Stimulated activated memory B cell treated with anti-CD40 and anti-IgM and Interleukin-4, amounts not matched to agents 10 μg/mL and 1 μg/mL and 100 μg/mL, for 72 hours (primary cell): Measurements from ENCODE around the gene CFDP1.
"Not testable (repeated sequence)": the region's sequence is repeated elsewhere in the genome, so short reads cannot be mapped to it uniquely, and the experiment has no call there.

Experiments
- ATAC-seq: fragments of 150-1000 bp; cut with Tn5 transposase; 2 replicates; pipeline ENCODE4 v1.10.0; 2021
- H3K27ac Mint-ChIP-seq: one replicate; pipeline ENCODE4 v1.8.0; 2022; ENCODE audit warnings: mild to moderate bottlenecking, mixed read lengths
- H3K27me3 Mint-ChIP-seq: one replicate; pipeline ENCODE4 v1.8.0; 2022; ENCODE audit warnings: mixed read lengths
- H3K36me3 Mint-ChIP-seq: one replicate; pipeline ENCODE4 v1.8.0; 2022; ENCODE audit warnings: mixed read lengths
- H3K4me1 Mint-ChIP-seq: one replicate; pipeline ENCODE4 v1.8.0; 2022; ENCODE audit warnings: mixed read lengths
- H3K4me3 Mint-ChIP-seq: one replicate; pipeline ENCODE4 v1.8.0; 2022; ENCODE audit warnings: mild to moderate bottlenecking, moderate library complexity, mixed read lengths
- H3K9me3 Mint-ChIP-seq: one replicate; pipeline ENCODE4 v1.8.0; 2022; ENCODE audit warnings: mixed read lengths

Gene CFDP1

GRCh38 chr16:75433732-75434413, 570 bp upstream of the CFDP1 start:
- no peaks in the 10 kb centered on the region for H3K9me3 Mint-ChIP-seq
- peak overlapping the region; percentile 91 for H3K4me3 Mint-ChIP-seq
- peak; percentile 83 for ATAC-seq
- H3K4me1 Mint-ChIP-seq, result peaks cover 28% of the 10 kb centered on the region
- no peaks in the 10 kb centered on the region for H3K27me3 Mint-ChIP-seq
- H3K27ac Mint-ChIP-seq, result peak overlapping the region; percentile 94
- H3K36me3 Mint-ChIP-seq, result peaks cover 11% of the 10 kb centered on the region

- Mint-ChIP-seq H3K36me3 (peaks cover 24% of the 10 kb centered on the region), H3K9me3 (no peaks in the 10 kb centered on the region), H3K27ac (no peak overlapping the region), H3K27me3 (no peaks in the 10 kb centered on the region), H3K4me1 (peaks cover 46% of the 10 kb centered on the region), H3K4me3 (no peak overlapping the region)
- ATAC-seq, result no peak
Measured at GRCh38 chr16:75429621-75430403, 3.5 kb downstream of the CFDP1 start.

GRCh38 chr16:75426524-75426923, 6.8 kb downstream of the CFDP1 start:
- H3K27me3 Mint-ChIP-seq, ATAC-seq, H3K9me3 Mint-ChIP-seq, H3K27ac Mint-ChIP-seq, H3K4me3 Mint-ChIP-seq: not testable (repeated sequence)
- Mint-ChIP-seq H3K36me3 (peaks cover 29% of the 10 kb centered on the region), H3K4me1 (peaks cover 33% of the 10 kb centered on the region)

- Mint-ChIP-seq H3K36me3 (peaks cover 22% of the 10 kb centered on the region), H3K4me1 (peaks cover 44% of the 10 kb centered on the region)
- H3K27ac Mint-ChIP-seq, ATAC-seq, H3K9me3 Mint-ChIP-seq, H3K4me3 Mint-ChIP-seq, H3K27me3 Mint-ChIP-seq: not testable (repeated sequence)
Measured at GRCh38 chr16:75424105-75424762, 9.1 kb downstream of the CFDP1 start.

GRCh38 chr16:75423723-75424104, 9.6 kb downstream of the CFDP1 start:
- Mint-ChIP-seq H3K9me3 (no peaks in the 10 kb centered on the region), H3K27ac (no peak overlapping the region), H3K27me3 (no peaks in the 10 kb centered on the region), H3K4me3 (no peak overlapping the region), H3K4me1 (peaks cover 39% of the 10 kb centered on the region), H3K36me3 (peaks cover 17% of the 10 kb centered on the region)
- no peak for ATAC-seq

GRCh38 chr16:75421820-75422126, 11.5 kb downstream of the CFDP1 start:
- Mint-ChIP-seq H3K4me1 (peaks cover 30% of the 10 kb centered on the region), H3K36me3 (peaks cover 5% of the 10 kb centered on the region), H3K27ac (peak overlapping the region; percentile 53), H3K4me3 (no peak overlapping the region), H3K9me3 (no peaks in the 10 kb centered on the region), H3K27me3 (no peaks in the 10 kb centered on the region)
- ATAC-seq, result no peak

- Mint-ChIP-seq H3K9me3 (no peaks in the 10 kb centered on the region), H3K27ac (peak overlapping the region; percentile 53), H3K27me3 (no peaks in the 10 kb centered on the region), H3K4me3 (no peak overlapping the region), H3K4me1 (peaks cover 30% of the 10 kb centered on the region), H3K36me3 (peaks cover 5% of the 10 kb centered on the region)
- ATAC-seq, result no peak
Measured at GRCh38 chr16:75420987-75421819, 12.1 kb downstream of the CFDP1 start.

- Mint-ChIP-seq H3K9me3 (no peaks in the 10 kb centered on the region), H3K36me3 (peaks cover 18% of the 10 kb centered on the region), H3K4me3 (no peak overlapping the region), H3K27ac (no peak overlapping the region), H3K4me1 (peaks cover 39% of the 10 kb centered on the region), H3K27me3 (no peaks in the 10 kb centered on the region)
- ATAC-seq, result no peak
Measured at GRCh38 chr16:75416904-75417565, 16.3 kb downstream of the CFDP1 start.

- Mint-ChIP-seq H3K27ac (no peak overlapping the region), H3K9me3 (no peaks in the 10 kb centered on the region), H3K27me3 (no peaks in the 10 kb centered on the region), H3K4me3 (no peak overlapping the region), H3K4me1 (peaks cover 22% of the 10 kb centered on the region), H3K36me3 (peaks cover 35% of the 10 kb centered on the region)
- ATAC-seq, result no peak
Measured at GRCh38 chr16:75415169-75415905, 18.0 kb downstream of the CFDP1 start.

GRCh38 chr16:75413951-75414350, 19.4 kb downstream of the CFDP1 start:
- no peak for ATAC-seq
- H3K4me1 Mint-ChIP-seq, result peaks cover 18% of the 10 kb centered on the region
- no peaks in the 10 kb centered on the region for H3K9me3 Mint-ChIP-seq
- H3K27me3 Mint-ChIP-seq, result no peaks in the 10 kb centered on the region
- H3K27ac Mint-ChIP-seq, result no peak overlapping the region
- H3K4me3 Mint-ChIP-seq, result no peak overlapping the region
- H3K36me3 Mint-ChIP-seq, result peaks cover 43% of the 10 kb centered on the region

- Mint-ChIP-seq H3K4me1 (no peaks in the 10 kb centered on the region), H3K27me3 (no peaks in the 10 kb centered on the region), H3K27ac (no peak overlapping the region), H3K9me3 (no peaks in the 10 kb centered on the region), H3K4me3 (no peak overlapping the region), H3K36me3 (peaks cover 37% of the 10 kb centered on the region)
- no peak for ATAC-seq
Measured at GRCh38 chr16:75406943-75407342, 26.4 kb downstream of the CFDP1 start.

GRCh38 chr16:75402821-75403475, 30.4 kb downstream of the CFDP1 start:
- Mint-ChIP-seq H3K27ac (no peak overlapping the region), H3K9me3 (no peaks in the 10 kb centered on the region), H3K36me3 (peaks cover 27% of the 10 kb centered on the region), H3K4me1 (no peaks in the 10 kb centered on the region), H3K27me3 (no peaks in the 10 kb centered on the region), H3K4me3 (no peak overlapping the region)
- no peak for ATAC-seq

- H3K4me3 Mint-ChIP-seq, result no peak overlapping the region
- H3K9me3 Mint-ChIP-seq, result no peaks in the 10 kb centered on the region
- H3K36me3 Mint-ChIP-seq, result peaks cover 23% of the 10 kb centered on the region
- ATAC-seq, result no peak
- no peaks in the 10 kb centered on the region for H3K4me1 Mint-ChIP-seq
- H3K27me3 Mint-ChIP-seq, result no peaks in the 10 kb centered on the region
- H3K27ac Mint-ChIP-seq, result no peak overlapping the region
Measured at GRCh38 chr16:75402159-75402820, 31.0 kb downstream of the CFDP1 start.
